NK-92 (cell line): ENCODE results near the gene AMHR2.

Experiments
- DNase-seq: peaks from one replicate; lab custom pipeline; 2025; ENCODE audit not compliant: unreplicated experiment; lab: John Stamatoyannopoulos, UW

The AMHR2 gene

GRCh38 chr12:53452159-53453077 lies 28.8 kb downstream of the AMHR2 start:
- no peak for DNase-seq

- no peak for DNase-seq
Observed at GRCh38 chr12:53453953-53454640, 30.4 kb downstream of the AMHR2 start.

GRCh38 chr12:53454707-53455106 lies 31.1 kb downstream of the AMHR2 start:
- DNase-seq: no peak

GRCh38 chr12:53456654-53457366 lies 33.2 kb downstream of the AMHR2 start:
- no peak for DNase-seq

GRCh38 chr12:53459097-53459496 lies 35.4 kb downstream of the AMHR2 start:
- no peak for DNase-seq

- DNase-seq: no peak
Observed at GRCh38 chr12:53461059-53461458, 37.4 kb downstream of the AMHR2 start.

GRCh38 chr12:53461591-53461990 lies 37.9 kb downstream of the AMHR2 start:
- no peak for DNase-seq

- DNase-seq: no peak
Observed at GRCh38 chr12:53462935-53463334, 39.3 kb downstream of the AMHR2 start.

GRCh38 chr12:53463802-53464560 lies 40.3 kb downstream of the AMHR2 start:
- no peak for DNase-seq

- no peak for DNase-seq
Observed at GRCh38 chr12:53464685-53465418, 41.2 kb downstream of the AMHR2 start.

- DNase-seq: no peak
Observed at GRCh38 chr12:53465679-53466078, 42.0 kb downstream of the AMHR2 start.

GRCh38 chr12:53466640-53467039 lies 43.0 kb downstream of the AMHR2 start:
- no peak for DNase-seq

GRCh38 chr12:53467082-53467481 lies 43.4 kb downstream of the AMHR2 start:
- DNase-seq: no peak

GRCh38 chr12:53467880-53468279 lies 44.2 kb downstream of the AMHR2 start:
- DNase-seq: no peak

- DNase-seq: no peak
Observed at GRCh38 chr12:53468282-53468681, 44.6 kb downstream of the AMHR2 start.

- no peak for DNase-seq
Observed at GRCh38 chr12:53472056-53472582, 48.5 kb downstream of the AMHR2 start.

GRCh38 chr12:53474077-53474476 lies 50.4 kb downstream of the AMHR2 start:
- no peak for DNase-seq

GRCh38 chr12:53474819-53475218 lies 51.2 kb downstream of the AMHR2 start:
- no peak for DNase-seq

- DNase-seq: no peak
Observed at GRCh38 chr12:53476769-53477209, 53.1 kb downstream of the AMHR2 start.

GRCh38 chr12:53478865-53479264 lies 55.2 kb downstream of the AMHR2 start:
- DNase-seq: no peak
